GM11168 (cell line): ENCODE data around the gene MPP1.

Experiments used
- in situ Hi-C: fragments of 300-500 bp; cut with MboI; formaldehyde crosslinking; loops from one replicate; pipeline ENCODE4 v1.12.0; 2022; ENCODE audit warnings: low sequenced_read_pairs; ENCODE audit not compliant: unreplicated experiment

The MPP1 gene

GRCh38 chrX:154735695-154736393 lies 69.4 kb downstream of the MPP1 start:
- in situ Hi-C loops: no loop called here

- in situ Hi-C loops: no loop called here
These were observed 71.1 kb downstream of the MPP1 start for GRCh38 chrX:154734061-154734781.

GRCh38 chrX:154733066-154733425 lies 72.2 kb downstream of the MPP1 start:
- in situ Hi-C loops: no loop called here

DNA sequence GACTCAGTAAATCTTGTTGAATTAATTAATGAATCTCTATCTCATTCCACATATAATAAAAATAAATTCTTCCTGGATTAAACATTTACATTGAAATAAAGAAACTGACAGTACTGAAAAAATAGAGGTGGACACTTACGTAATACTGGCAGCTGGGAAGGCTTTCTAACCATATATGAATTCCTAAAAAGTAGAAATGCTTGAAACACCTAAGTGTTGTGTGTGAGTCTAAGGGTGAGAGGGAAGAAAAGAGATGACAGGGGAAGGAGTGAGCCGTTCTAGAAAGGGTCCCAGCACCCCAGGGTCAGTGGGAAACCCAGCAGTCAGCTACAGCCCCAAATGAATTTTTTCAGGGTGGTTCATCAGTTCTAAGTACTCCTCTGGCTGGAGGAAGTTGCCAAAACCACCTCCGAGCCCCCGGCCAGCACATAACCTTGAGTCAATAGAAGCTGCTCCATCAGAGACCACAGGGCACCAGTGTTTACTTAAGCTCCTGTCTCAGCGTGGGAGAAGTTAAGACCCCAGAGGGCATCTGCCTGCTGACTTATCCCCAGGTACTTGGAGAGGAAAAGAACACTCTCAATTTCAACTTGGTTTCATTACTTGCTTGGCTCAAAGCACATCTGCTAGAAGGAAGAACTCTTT lies 72.7 kb downstream of the MPP1 start:
- in situ Hi-C loops: no loop called here

DNA sequence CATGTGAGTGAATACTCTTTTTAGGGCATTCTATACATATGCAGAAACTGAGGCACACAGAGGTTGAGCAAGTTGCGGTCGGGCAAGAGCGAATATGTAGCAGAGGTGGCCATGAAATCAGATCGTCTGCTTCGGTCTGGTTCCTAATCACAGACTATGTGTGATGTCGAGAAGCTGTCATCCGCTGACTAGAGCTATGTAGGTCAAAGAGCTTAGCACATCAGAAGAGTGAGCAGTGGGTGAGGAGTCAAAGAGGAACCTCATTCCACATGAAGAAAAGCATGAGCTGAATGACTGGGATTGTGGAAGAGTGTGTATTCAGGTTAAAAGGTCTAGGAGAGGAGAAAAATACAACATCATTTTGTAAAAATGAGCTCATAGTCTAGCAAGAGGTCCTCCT lies 73.4 kb downstream of the MPP1 start:
- in situ Hi-C loops: no loop called here

DNA sequence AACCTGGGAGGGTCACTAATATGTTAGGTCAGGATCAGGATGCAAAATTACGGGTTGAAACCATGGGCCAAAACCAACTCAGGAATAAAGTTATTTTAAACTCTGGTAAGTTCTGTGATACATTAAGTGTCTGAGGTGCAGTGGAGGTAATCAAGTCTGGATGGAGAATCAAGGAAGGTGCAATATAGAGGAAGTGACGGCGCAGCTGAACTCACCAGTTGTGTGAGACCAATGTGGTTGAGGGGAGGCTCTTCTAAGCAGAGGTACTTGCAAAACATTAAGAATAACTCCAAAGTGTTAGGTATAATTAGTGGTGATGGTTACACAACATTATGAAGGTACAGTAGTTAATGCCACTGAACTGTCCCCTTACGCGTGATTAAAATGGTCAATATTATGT lies 74.1 kb downstream of the MPP1 start:
- in situ Hi-C loops: no loop called here

- in situ Hi-C loops: no loop called here
These were observed 74.9 kb downstream of the MPP1 start for GRCh38 chrX:154730253-154730891.

DNA sequence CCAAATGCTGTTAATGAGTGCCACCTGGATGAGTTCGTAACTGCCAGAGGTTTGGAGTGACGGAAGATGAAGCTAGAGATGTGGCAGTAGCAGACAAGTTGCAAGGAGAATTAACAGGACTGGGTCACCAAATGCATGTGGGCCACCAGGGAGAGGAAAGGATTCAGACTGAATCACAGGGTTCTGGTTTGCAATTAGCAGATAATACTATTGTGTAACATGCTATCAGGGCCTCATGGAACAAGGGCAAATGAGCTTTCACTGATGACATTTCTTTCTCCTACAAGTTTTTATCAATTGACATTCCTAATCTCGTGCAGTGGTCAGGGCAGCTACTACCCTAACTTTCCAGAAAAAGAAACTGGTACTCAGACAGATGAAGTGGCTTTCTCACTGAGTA lies 75.8 kb downstream of the MPP1 start:
- in situ Hi-C loops: no loop called here
